K562 (cell line): Measurements from ENCODE around the gene RIMBP3C. TPM values are rescaled to one million over a fixed set of nuclear protein-coding genes. Genes with fewer than 3 reads are reported as not detected.
"Not testable (repeated sequence)": the region's sequence is repeated elsewhere in the genome, so short reads cannot be mapped to it uniquely, and the experiment has no call there.

Experiments used
- ATAC-seq: fragments of 200-7000 bp; cut with Tn5 transposase; 3 replicates; pipeline ENCODE4 v1.9.1; 2020; ENCODE audit warnings: moderate library complexity
- BruUV-seq: library from RNA; stranded (reverse); fragments of 400-500 nt; replicated peaks from 2 replicates; lab custom pipeline; 2021; lab: Mats Ljungman, UMichigan
- CTCF ChIA-PET: fragments of 300-600 bp; formaldehyde crosslinking; extraction: SDS; loops from one replicate; lab custom pipeline; 2021; ENCODE audit warnings: low intra/inter-chr PET ratio; lab: Yijun Ruan, JAX
- POLR2A ChIA-PET: fragments of 300-600, 350-650 bp; sonication (Branson Sonifier 250); formaldehyde crosslinking; extraction: SDS; loops from one replicate; lab custom pipeline; 2021; ENCODE audit warnings: antibody characterized with exemption, inconsistent platforms; lab: Yijun Ruan, JAX
- DNase-seq, 4 experiments: peaks; one replicate each; pipeline versions ENCODE4 v3.0.0 to v3.0.0-alpha.2; 2011 to 2018; ENCODE audit warnings: low spot score in 3 of 4, mixed read lengths in 3 of 4; ENCODE audit errors: extremely low read depth in 1 of 4
- FAIRE-seq: peaks from 2 replicates; lab custom pipeline; 2011; peaks lifted over from hg19 to GRCh38; lab: Jason Lieb, UNC
- H2AFZ ChIP-seq: 2 replicates; pipeline ENCODE4 v1.6.0; 2011; ENCODE audit warnings: low read depth, low read length, control low read depth, inconsistent platforms
- H3K27ac ChIP-seq: fragments of 200-600 bp; 3 replicates; pipeline ENCODE4 v1.8.0; 2011; ENCODE audit warnings: low read depth, mild to moderate bottlenecking, control low read depth, inconsistent platforms, low read length, moderate library complexity, mixed read lengths; ENCODE audit errors: extremely low read depth
- H3K27me3 ChIP-seq, 2 experiments: fragments of 300-600 bp in 1 of 2; 2 replicates in 1 of 2; 3 replicates in 1 of 2; pipeline versions ENCODE4 v1.6.0 to v1.8.0; 2011; ENCODE audit warnings: inconsistent platforms in 2 of 2, low read length in 2 of 2, mild to moderate bottlenecking in 1 of 2, mixed read lengths in 1 of 2, moderate library complexity in 1 of 2; ENCODE audit not compliant: control insufficient read depth in 2 of 2, insufficient read depth in 2 of 2
- H3K36me3 ChIP-seq: fragments of 300-600 bp; 3 replicates; pipeline ENCODE4 v1.8.0; 2011; ENCODE audit warnings: mild to moderate bottlenecking, low read length, inconsistent platforms; ENCODE audit not compliant: control insufficient read depth, insufficient read depth
- H3K4me1 ChIP-seq, 2 experiments: fragments of 200-600 bp in 1 of 2; replicated peaks in 1 of 2; 2 replicates in 1 of 2; 3 replicates in 1 of 2; pipeline versions ENCODE4 v1.5.1 to v1.8.0; 2011; ENCODE audit warnings: inconsistent platforms in 2 of 2, low read length in 2 of 2, mild to moderate bottlenecking in 1 of 2, mixed read lengths in 1 of 2, moderate library complexity in 1 of 2; ENCODE audit not compliant: control insufficient read depth in 2 of 2, insufficient read depth in 2 of 2
- H3K4me2 ChIP-seq: 2 replicates; pipeline ENCODE4 v1.6.1; 2011; ENCODE audit warnings: low read length, control low read depth, inconsistent platforms, mixed read lengths; ENCODE audit not compliant: insufficient read depth
- H3K4me3 ChIP-seq: fragments of 200-600 bp; sonication (generic), shearing (Covaris generic); 2 replicates; pipeline ENCODE4 v1.5.1; 2016; ENCODE audit warnings: control low read depth, inconsistent platforms
- H3K79me2 ChIP-seq: fragments of 200-600 bp; 3 replicates; pipeline ENCODE4 v1.8.0; 2011; ENCODE audit warnings: low read length, inconsistent platforms; ENCODE audit not compliant: control insufficient read depth, insufficient read depth
- H3K9ac ChIP-seq, 2 experiments: 2 replicates each; pipeline versions ENCODE4 v1.6.0 to v1.6.1; 2011; ENCODE audit warnings: low read depth in 2 of 2, low read length in 2 of 2, control low read depth in 1 of 2, inconsistent platforms in 1 of 2, mild to moderate bottlenecking in 1 of 2, mixed read lengths in 1 of 2; ENCODE audit not compliant: insufficient read depth in 1 of 2
- H3K9me1 ChIP-seq: one replicate; pipeline ENCODE4 v1.6.0; 2011; ENCODE audit warnings: inconsistent platforms, mild to moderate bottlenecking, low read length, moderate library complexity; ENCODE audit not compliant: control insufficient read depth, insufficient read depth
- H3K9me3 ChIP-seq: replicated peaks from 2 replicates; pipeline ENCODE4 v1.5.1; 2011; ENCODE audit warnings: low read depth, low read length, inconsistent platforms; ENCODE audit not compliant: control insufficient read depth, insufficient read depth
- H4K20me1 ChIP-seq: replicated peaks from 2 replicates; pipeline ENCODE4 v1.6.1; 2011; ENCODE audit warnings: low read length, inconsistent platforms, mixed read lengths; ENCODE audit not compliant: control insufficient read depth, insufficient read depth
- ELF4 ChIP-seq: fragments of 450-650 bp; formaldehyde crosslinking; IDR thresholded peaks from 2 replicates; pipeline ENCODE4 v1.4.0; 2022; ENCODE audit warnings: missing genetic modification characterization
- GTF2A2 ChIP-seq: IDR thresholded peaks from 2 replicates; pipeline ENCODE4 v1.6.1; 2016; ENCODE audit warnings: mild to moderate bottlenecking, missing genetic modification characterization, missing compliant biosample characterization
- GTF2E2 ChIP-seq: fragments of 200-800 bp; sonication (Bioruptor generic); IDR thresholded peaks from 2 replicates; pipeline ENCODE4 v1.6.1; 2016; ENCODE audit warnings: missing genetic modification characterization, missing compliant biosample characterization
- MAFF ChIP-seq: IDR thresholded peaks from 2 replicates; pipeline ENCODE4 v1.6.1; 2012; ENCODE audit warnings: low read length, improper control_type of control experiment
- ZNF184 ChIP-seq: sonication (generic); formaldehyde crosslinking; IDR thresholded peaks from 2 replicates; pipeline ENCODE4 v1.5.0; 2020; ENCODE audit warnings: missing genetic modification reagents
- WGBS: fragments of 100-300 bp; shearing (Covaris generic); methylation state at CpG from one replicate; pipeline ENCODE4 v1.1.6; 2016; ENCODE audit warnings: low coverage, mixed read lengths; ENCODE audit not compliant: insufficient coverage; ENCODE audit errors: missing lambda C conversion rate; 5-methylcytosine and 5-hydroxymethylcytosine counted together
- in situ Hi-C: fragments of 300-500 bp; cut with MboI; formaldehyde crosslinking; loops from 4 replicates; pipeline ENCODE4 v1.15.0; 2018; ENCODE audit warnings: inconsistent platforms, mixed read lengths
- intact Hi-C: fragments of 100-400 bp; cut with micrococcal nuclease; formaldehyde crosslinking; loops from 2 replicates; pipeline ENCODE4 v1.14.2; 2022
- polyA plus RNA-seq, 8 experiments: library from polyadenylated mRNA; depleted of rRNA in 4 of 8; stranded (reverse) in 5 of 8; unstranded in 3 of 8; fragments of >200 nt; fragmentation: Nextera tagmentation in 2 of 8; fragmentation: Illumina TruSeq in 1 of 8; extraction: Ambion mirVana in 2 of 8; extraction: Trizol in 1 of 8; gene quantifications; 2 replicates each; pipeline versions ENCODE4 v1.2.1 to v1.2.3, GENCODE V29; 2011 to 2014; ENCODE audit warnings: inconsistent platforms in 1 of 8, missing spikeins in 1 of 8
- total RNA-seq, 7 experiments: library from RNA; depleted of rRNA in 6 of 7; stranded (reverse); fragments of >200 nt in 6 of 7; fragmentation: Illumina TruSeq in 2 of 7; extraction: Trizol in 2 of 7; gene quantifications; 2 replicates each; pipeline versions ENCODE4 v1.2.1 to v1.2.3, GENCODE V29; 2011 to 2021; ENCODE audit warnings: low replicate concordance in 1 of 7
- TF ChIP-seq, protein P1 (sequence below), 3 experiments: fragments of 200-800 bp in 1 of 3; fragments of 250-450 bp in 1 of 3; fragments of 450-650 bp in 1 of 3; sonication (Bioruptor Pico) in 1 of 3; sonication (Bioruptor generic) in 1 of 3; formaldehyde crosslinking in 1 of 3; IDR thresholded peaks; 2 replicates each; pipeline versions ENCODE4 v1.6.1 to v1.8.0; 2016 to 2022; ENCODE audit warnings: mild to moderate bottlenecking in 2 of 3, missing genetic modification characterization in 2 of 3, missing compliant biosample characterization in 1 of 3, moderate library complexity in 1 of 3
- TF ChIP-seq, protein P2 (sequence below): fragments of 450-650 bp; formaldehyde crosslinking; IDR thresholded peaks from 2 replicates; pipeline ENCODE4 v1.4.0; 2022; ENCODE audit warnings: missing genetic modification characterization
- TF ChIP-seq, protein P3 (sequence below): fragments of 450-650 bp; formaldehyde crosslinking; conservative IDR thresholded peaks from 2 replicates; pipeline ENCODE4 v1.4.0; 2022; ENCODE audit warnings: mild to moderate bottlenecking, missing genetic modification characterization
- TF ChIP-seq, protein P4 (sequence below): fragments of 250-450 bp; sonication (Bioruptor Pico); IDR thresholded peaks from 2 replicates; pipeline ENCODE4 v1.9.0; 2021; ENCODE audit warnings: mild to moderate bottlenecking, inconsistent platforms

Gene RIMBP3C
- total and polyA plus RNA-seq, 9 of the 15 experiments (the other 6 are each of a cell fraction or from before 2014, with no cell fraction given), result 0.09 to 0.98 (median 0.17) TPM; not detected in 2

DNA sequence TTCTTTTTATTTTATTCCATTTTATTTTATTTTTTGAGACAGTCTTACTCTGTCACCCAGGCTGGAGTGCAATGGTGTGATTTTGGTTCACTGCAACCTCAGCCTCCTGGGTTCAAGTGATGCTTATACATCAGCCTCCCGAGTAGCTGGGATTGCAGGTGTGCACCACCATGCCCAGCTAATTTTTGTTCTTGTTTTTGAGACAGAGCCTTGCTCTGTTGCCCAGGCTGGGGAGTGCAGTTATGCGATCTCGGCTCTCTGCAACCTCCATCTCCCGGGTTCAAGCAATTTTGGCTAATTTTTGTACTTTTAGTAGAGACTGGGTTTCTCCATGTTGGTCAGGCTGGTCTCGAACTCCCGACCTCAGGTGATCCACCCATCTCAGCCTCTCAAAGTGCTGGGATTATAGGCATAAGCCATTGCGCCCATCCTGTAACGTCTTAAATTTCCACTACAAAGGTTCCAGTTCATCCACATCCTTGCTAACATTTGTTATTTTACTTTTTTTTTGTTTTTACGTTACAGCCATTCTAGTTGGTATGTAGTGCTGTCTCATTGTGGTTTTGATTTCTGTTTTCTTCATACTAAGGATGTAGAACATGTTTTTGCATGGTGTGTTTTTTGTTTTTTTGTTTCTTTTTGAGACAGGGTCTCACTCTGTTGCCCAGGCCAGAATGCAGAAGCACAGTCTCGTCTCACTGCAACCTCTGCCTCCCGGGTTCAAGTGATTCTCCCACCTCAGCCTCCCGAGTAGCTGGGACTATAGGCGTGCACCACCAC lies 45.3 kb upstream of the RIMBP3C start:
- ATAC-seq, H3K9ac ChIP-seq, H3K9me3 ChIP-seq, BruUV-seq, H2AFZ ChIP-seq, in situ Hi-C loops, FAIRE-seq, H3K9me1 ChIP-seq, H3K27ac ChIP-seq, H3K4me2 ChIP-seq, H3K4me3 ChIP-seq, H3K27me3 ChIP-seq, DNase-seq, H3K4me1 ChIP-seq: not testable (repeated sequence)
- ChIA-PET CTCF (interaction anchor here (2.2 kb wide), 1 partner anchor 50 kb away, joined by 7 read pairs; no protein-coding TSS in a partner anchor), POLR2A (interaction anchor here (0.6 to 76.8 kb wide), 3 partner anchors 12 to 430 kb away, joined by 4 to 4622 read pairs (median 4622); partner anchors contain the start of genes CCDC116, SDF2L1 and YDJC)
- peaks cover 51% of the 10 kb centered on the region for H4K20me1 ChIP-seq
- H3K79me2 ChIP-seq, result peaks cover 99% of the 10 kb centered on the region
- 73% methylated on average over 13 of the region's 13 CpGs for WGBS
- H3K36me3 ChIP-seq, result peaks cover 79% of the 10 kb centered on the region
- intact Hi-C loops, result loop anchor here (2.0 kb wide), 1 partner anchor 14 kb away; no protein-coding TSS in a partner anchor
- TF ChIP-seq ELF4 (CRISPR knock-in tag) (peak; percentile 56; the same call in 1 of the 2 replicates), MAFF (peak; percentile 27; the same call in 1 of the 2 replicates), GTF2E2 (tag) (0 out of 2 replicates have a peak, but pooled peaks have one; percentile 2), ZNF184 (CRISPR knock-in tag) (peak; percentile 47; the same call in 1 of the 2 replicates), GTF2A2 (tag) (0 out of 2 replicates have a peak, but pooled peaks have one; percentile 21)
- TF ChIP-seq, protein P1, sequence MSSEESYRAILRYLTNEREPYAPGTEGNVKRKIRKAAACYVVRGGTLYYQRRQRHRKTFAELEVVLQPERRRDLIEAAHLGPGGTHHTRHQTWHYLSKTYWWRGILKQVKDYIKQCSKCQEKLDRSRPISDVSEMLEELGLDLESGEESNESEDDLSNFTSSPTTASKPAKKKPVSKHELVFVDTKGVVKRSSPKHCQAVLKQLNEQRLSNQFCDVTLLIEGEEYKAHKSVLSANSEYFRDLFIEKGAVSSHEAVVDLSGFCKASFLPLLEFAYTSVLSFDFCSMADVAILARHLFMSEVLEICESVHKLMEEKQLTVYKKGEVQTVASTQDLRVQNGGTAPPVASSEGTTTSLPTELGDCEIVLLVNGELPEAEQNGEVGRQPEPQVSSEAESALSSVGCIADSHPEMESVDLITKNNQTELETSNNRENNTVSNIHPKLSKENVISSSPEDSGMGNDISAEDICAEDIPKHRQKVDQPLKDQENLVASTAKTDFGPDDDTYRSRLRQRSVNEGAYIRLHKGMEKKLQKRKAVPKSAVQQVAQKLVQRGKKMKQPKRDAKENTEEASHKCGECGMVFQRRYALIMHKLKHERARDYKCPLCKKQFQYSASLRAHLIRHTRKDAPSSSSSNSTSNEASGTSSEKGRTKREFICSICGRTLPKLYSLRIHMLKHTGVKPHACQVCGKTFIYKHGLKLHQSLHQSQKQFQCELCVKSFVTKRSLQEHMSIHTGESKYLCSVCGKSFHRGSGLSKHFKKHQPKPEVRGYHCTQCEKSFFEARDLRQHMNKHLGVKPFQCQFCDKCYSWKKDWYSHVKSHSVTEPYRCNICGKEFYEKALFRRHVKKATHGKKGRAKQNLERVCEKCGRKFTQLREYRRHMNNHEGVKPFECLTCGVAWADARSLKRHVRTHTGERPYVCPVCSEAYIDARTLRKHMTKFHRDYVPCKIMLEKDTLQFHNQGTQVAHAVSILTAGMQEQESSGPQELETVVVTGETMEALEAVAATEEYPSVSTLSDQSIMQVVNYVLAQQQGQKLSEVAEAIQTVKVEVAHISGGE (CRISPR knock-in tag; IDR thresholded peaks at IDR 0.05), result peak in 1 of 3 experiments; percentile 30; a peak in 1 of 6 replicates
- TF ChIP-seq, protein P2, sequence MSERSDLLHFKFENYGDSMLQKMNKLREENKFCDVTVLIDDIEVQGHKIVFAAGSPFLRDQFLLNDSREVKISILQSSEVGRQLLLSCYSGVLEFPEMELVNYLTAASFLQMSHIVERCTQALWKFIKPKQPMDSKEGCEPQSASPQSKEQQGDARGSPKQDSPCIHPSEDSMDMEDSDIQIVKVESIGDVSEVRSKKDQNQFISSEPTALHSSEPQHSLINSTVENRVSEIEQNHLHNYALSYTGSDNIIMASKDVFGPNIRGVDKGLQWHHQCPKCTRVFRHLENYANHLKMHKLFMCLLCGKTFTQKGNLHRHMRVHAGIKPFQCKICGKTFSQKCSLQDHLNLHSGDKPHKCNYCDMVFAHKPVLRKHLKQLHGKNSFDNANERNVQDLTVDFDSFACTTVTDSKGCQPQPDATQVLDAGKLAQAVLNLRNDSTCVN (CRISPR knock-in tag), result peak; percentile 12; the same call in 1 of the 2 replicates
- TF ChIP-seq, protein P3, sequence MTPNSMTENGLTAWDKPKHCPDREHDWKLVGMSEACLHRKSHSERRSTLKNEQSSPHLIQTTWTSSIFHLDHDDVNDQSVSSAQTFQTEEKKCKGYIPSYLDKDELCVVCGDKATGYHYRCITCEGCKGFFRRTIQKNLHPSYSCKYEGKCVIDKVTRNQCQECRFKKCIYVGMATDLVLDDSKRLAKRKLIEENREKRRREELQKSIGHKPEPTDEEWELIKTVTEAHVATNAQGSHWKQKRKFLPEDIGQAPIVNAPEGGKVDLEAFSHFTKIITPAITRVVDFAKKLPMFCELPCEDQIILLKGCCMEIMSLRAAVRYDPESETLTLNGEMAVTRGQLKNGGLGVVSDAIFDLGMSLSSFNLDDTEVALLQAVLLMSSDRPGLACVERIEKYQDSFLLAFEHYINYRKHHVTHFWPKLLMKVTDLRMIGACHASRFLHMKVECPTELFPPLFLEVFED, result peak; percentile 58; the same call in 1 of the 2 replicates
- TF ChIP-seq, protein P4, sequence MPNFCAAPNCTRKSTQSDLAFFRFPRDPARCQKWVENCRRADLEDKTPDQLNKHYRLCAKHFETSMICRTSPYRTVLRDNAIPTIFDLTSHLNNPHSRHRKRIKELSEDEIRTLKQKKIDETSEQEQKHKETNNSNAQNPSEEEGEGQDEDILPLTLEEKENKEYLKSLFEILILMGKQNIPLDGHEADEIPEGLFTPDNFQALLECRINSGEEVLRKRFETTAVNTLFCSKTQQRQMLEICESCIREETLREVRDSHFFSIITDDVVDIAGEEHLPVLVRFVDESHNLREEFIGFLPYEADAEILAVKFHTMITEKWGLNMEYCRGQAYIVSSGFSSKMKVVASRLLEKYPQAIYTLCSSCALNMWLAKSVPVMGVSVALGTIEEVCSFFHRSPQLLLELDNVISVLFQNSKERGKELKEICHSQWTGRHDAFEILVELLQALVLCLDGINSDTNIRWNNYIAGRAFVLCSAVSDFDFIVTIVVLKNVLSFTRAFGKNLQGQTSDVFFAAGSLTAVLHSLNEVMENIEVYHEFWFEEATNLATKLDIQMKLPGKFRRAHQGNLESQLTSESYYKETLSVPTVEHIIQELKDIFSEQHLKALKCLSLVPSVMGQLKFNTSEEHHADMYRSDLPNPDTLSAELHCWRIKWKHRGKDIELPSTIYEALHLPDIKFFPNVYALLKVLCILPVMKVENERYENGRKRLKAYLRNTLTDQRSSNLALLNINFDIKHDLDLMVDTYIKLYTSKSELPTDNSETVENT (CRISPR knock-in tag), result peak; percentile 15; the same call in 1 of the 2 replicates
